K562 (cell line): Measurements from ENCODE around the gene CFAP97D2. TPM values are rescaled to one million over a fixed set of nuclear protein-coding genes. Genes with fewer than 3 reads are reported as not detected.

ENCODE experiments used
- BCOR ChIP-seq: fragments of 450-650 bp; IDR thresholded peaks from 2 replicates; pipeline ENCODE4 v1.6.1; 2016
- CEBPZ ChIP-seq: fragments of 150-350 bp; IDR thresholded peaks from 2 replicates; pipeline ENCODE4 v1.6.1; 2014; ENCODE audit warnings: low read depth, mild to moderate bottlenecking, low read length, borderline replicate concordance
- CHD2 ChIP-seq: IDR thresholded peaks from 2 replicates; pipeline ENCODE4 v1.6.1; 2011; ENCODE audit warnings: low read depth, low read length
- FOXK2 ChIP-seq, 2 experiments: fragments of 450-650 bp; IDR thresholded peaks in 1 of 2; conservative IDR thresholded peaks in 1 of 2; 2 replicates each; pipeline ENCODE4 v1.6.1; 2016; ENCODE audit warnings: low read depth in 2 of 2, mild to moderate bottlenecking in 1 of 2
- GTF2E2 ChIP-seq: fragments of 200-800 bp; sonication (Bioruptor generic); IDR thresholded peaks from 2 replicates; pipeline ENCODE4 v1.6.1; 2016; ENCODE audit warnings: missing genetic modification characterization, missing compliant biosample characterization
- HDAC8 ChIP-seq: fragments of 450-650 bp; IDR thresholded peaks from 2 replicates; pipeline ENCODE4 v1.6.1; 2016; ENCODE audit warnings: mild to moderate bottlenecking, missing genetic modification characterization, moderate library complexity, missing compliant biosample characterization
- IRF2 ChIP-seq: sonication (generic); formaldehyde crosslinking; IDR thresholded peaks from 2 replicates; pipeline ENCODE4 v1.8.1; 2022; ENCODE audit warnings: mild to moderate bottlenecking, missing genetic modification reagents
- IRF9 ChIP-seq: fragments of 450-650 bp; IDR thresholded peaks from 2 replicates; pipeline ENCODE4 v1.6.1; 2016; ENCODE audit warnings: missing biosample characterization, missing genetic modification characterization
- MIER1 ChIP-seq: fragments of 450-650 bp; IDR thresholded peaks from 2 replicates; pipeline ENCODE4 v1.6.1; 2016; ENCODE audit warnings: antibody characterized with exemption, mild to moderate bottlenecking, low read depth
- NCOA6 ChIP-seq: fragments of 450-650 bp; IDR thresholded peaks from 2 replicates; pipeline ENCODE4 v1.6.1; 2017; ENCODE audit warnings: mild to moderate bottlenecking
- NCOR1 ChIP-seq: fragments of 450-650 bp; IDR thresholded peaks from 2 replicates; pipeline ENCODE4 v1.6.1; 2016; ENCODE audit warnings: mild to moderate bottlenecking, moderate library complexity
- NR2C1 ChIP-seq, 2 experiments: fragments of 450-650 bp; IDR thresholded peaks; 2 replicates each; pipeline ENCODE4 v1.6.1; 2017; ENCODE audit warnings: mild to moderate bottlenecking in 2 of 2, antibody characterized with exemption in 1 of 2, inconsistent platforms in 1 of 2, missing compliant biosample characterization in 1 of 2, missing genetic modification characterization in 1 of 2
- RFX7 ChIP-seq: fragments of 250-450 bp; sonication (Bioruptor Pico); IDR thresholded peaks from 2 replicates; pipeline ENCODE4 v1.5.1; 2021; ENCODE audit warnings: mild to moderate bottlenecking
- STAG1 ChIP-seq: sonication (generic); formaldehyde crosslinking; IDR thresholded peaks from 2 replicates; pipeline ENCODE4 v1.5.0; 2020; ENCODE audit warnings: missing genetic modification reagents, borderline replicate concordance
- TFAM ChIP-seq: fragments of 250-450 bp; sonication (Bioruptor Pico); conservative IDR thresholded peaks from 2 replicates; pipeline ENCODE4 v1.5.0; 2021; ENCODE audit warnings: mild to moderate bottlenecking, moderate library complexity
- THAP12 ChIP-seq: fragments of 250-450 bp; sonication (Bioruptor Pico); IDR thresholded peaks from 2 replicates; pipeline ENCODE4 v1.9.0; 2021; ENCODE audit warnings: mild to moderate bottlenecking, inconsistent platforms
- ZNF282 ChIP-seq: sonication (generic); formaldehyde crosslinking; IDR thresholded peaks from 2 replicates; pipeline ENCODE4 v1.8.1; 2023; ENCODE audit warnings: missing genetic modification reagents
- ZNF589 ChIP-seq: fragments of 200-800 bp; sonication (Bioruptor generic); IDR thresholded peaks from 2 replicates; pipeline ENCODE4 v1.6.1; 2016; ENCODE audit warnings: low read depth, missing genetic modification characterization, missing compliant biosample characterization
- ZNF695 ChIP-seq: fragments of 450-650 bp; formaldehyde crosslinking; IDR thresholded peaks from 2 replicates; pipeline ENCODE4 v1.4.0; 2020; ENCODE audit warnings: mild to moderate bottlenecking, moderate library complexity
- ZNF717 ChIP-seq: fragments of 250-450 bp; sonication (Bioruptor Pico); IDR thresholded peaks from 2 replicates; pipeline ENCODE4 v1.5.0; 2021
- ZNF740 ChIP-seq, 3 experiments: fragments of 200-800 bp in 1 of 3; sonication (Bioruptor generic) in 1 of 3; sonication (generic) in 1 of 3; formaldehyde crosslinking in 1 of 3; IDR thresholded peaks; 2 replicates each; pipeline versions ENCODE4 v1.6.1 to v1.8.0; 2016 to 2022; ENCODE audit warnings: mild to moderate bottlenecking in 2 of 3, missing compliant biosample characterization in 2 of 3, missing genetic modification characterization in 2 of 3, missing genetic modification reagents in 1 of 3
- polyA plus RNA-seq, 8 experiments: library from polyadenylated mRNA; depleted of rRNA in 4 of 8; stranded (reverse) in 5 of 8; unstranded in 3 of 8; fragments of >200 nt; fragmentation: Nextera tagmentation in 2 of 8; fragmentation: Illumina TruSeq in 1 of 8; extraction: Ambion mirVana in 2 of 8; extraction: Trizol in 1 of 8; gene quantifications; 2 replicates each; pipeline versions ENCODE4 v1.2.1 to v1.2.3, GENCODE V29; 2011 to 2014; ENCODE audit warnings: inconsistent platforms in 1 of 8, missing spikeins in 1 of 8
- total RNA-seq, 7 experiments: library from RNA; depleted of rRNA in 6 of 7; stranded (reverse); fragments of >200 nt in 6 of 7; fragmentation: Illumina TruSeq in 2 of 7; extraction: Trizol in 2 of 7; gene quantifications; 2 replicates each; pipeline versions ENCODE4 v1.2.1 to v1.2.3, GENCODE V29; 2011 to 2021; ENCODE audit warnings: low replicate concordance in 1 of 7

CFAP97D2 gene
- total and polyA plus RNA-seq, 9 of the 15 experiments (the other 6 are each of a cell fraction or from before 2014, with no cell fraction given), result not detected

GRCh38 chr13:114131583-114132418, 47.3 kb upstream of the CFAP97D2 start (continued):
- TF ChIP-seq CEBPZ (no peak), CHD2 (no peak), IRF9 (tag) (no peak), NCOA6 (no peak), ZNF717 (no peak), GTF2E2 (tag) (no peak), HDAC8 (tag) (no peak), RFX7 (CRISPR knock-in tag) (no peak), NCOR1 (no peak), MIER1 (0 out of 2 replicates have a peak, but pooled peaks have one; percentile 31), FOXK2 (conservative IDR thresholded peaks at IDR 0.05 in 1 of 2, IDR thresholded peaks at IDR 0.05 in 1 of 2; ENCODE audit: low read depth in 2 of 2) (no peak), IRF2 (CRISPR knock-in tag) (no peak), ZNF695 (CRISPR knock-in tag) (no peak), BCOR (peak; percentile 38; the same call in 1 of the 2 replicates), ZNF282 (no peak), ZNF589 (CRISPR knock-in tag) (no peak), NR2C1 (IDR thresholded peaks at IDR 0.05) (no peak), NR2C1 (tag; IDR thresholded peaks at IDR 0.05) (no peak), TFAM (CRISPR knock-in tag) (no peak), ZNF740 (CRISPR knock-in tag; IDR thresholded peaks at IDR 0.05) (no peak), ZNF740 (tag; IDR thresholded peaks at IDR 0.05) (no peak), THAP12 (no peak), STAG1 (no peak)
